Kidney (tissue), 14 donors: ENCODE measurements around the gene CUEDC1. TPM values are rescaled to one million over a fixed set of nuclear protein-coding genes. Genes with fewer than 3 reads are reported as not detected.
A peak's percentile ranks its signal among the peaks of the same experiment; 100 is the strongest.

Experiments
- DNase-seq, 5 donors: peaks; one replicate each; pipeline ENCODE4 v3.0.0-alpha.2; 2013 to 2020
- FAIRE-seq: peaks from 2 replicates; lab custom pipeline; 2012; peaks lifted over from hg19 to GRCh38; lab: Jason Lieb, UNC
- H3K27ac ChIP-seq, 2 donors: one replicate each; pipeline ENCODE4 v1.7.0; 2013; ENCODE audit warnings: low read depth in 2 of 2, low read length in 2 of 2, inconsistent platforms in 1 of 2
- H3K27me3 ChIP-seq: one replicate; pipeline ENCODE4 v1.7.1; 2013; ENCODE audit warnings: low read length, inconsistent platforms; ENCODE audit not compliant: control insufficient read depth, insufficient read depth
- H3K36me3 ChIP-seq, 3 donors: one replicate each; pipeline versions ENCODE4 v1.7.0 to v1.7.1; 2013; ENCODE audit warnings: low read length in 3 of 3, control low read depth in 1 of 3, inconsistent platforms in 1 of 3; ENCODE audit not compliant: insufficient read depth in 3 of 3, control insufficient read depth in 2 of 3
- H3K4me1 ChIP-seq, 3 donors: one replicate each; pipeline versions ENCODE4 v1.7.0 to v1.7.1; 2013; ENCODE audit warnings: low read length in 3 of 3, inconsistent platforms in 1 of 3, low read depth in 1 of 3; ENCODE audit not compliant: control insufficient read depth in 2 of 3, insufficient read depth in 2 of 3
- H3K4me3 ChIP-seq, 3 donors: one replicate each; pipeline versions ENCODE4 v1.7.0 to v1.8.1; 2013; ENCODE audit warnings: low read length in 3 of 3, control low read depth in 1 of 3, inconsistent platforms in 1 of 3
- H3K9ac ChIP-seq, 3 donors: one replicate each; pipeline versions ENCODE4 v1.7.0 to v1.7.1; 2013; ENCODE audit warnings: low read length in 3 of 3, control low read depth in 1 of 3, inconsistent platforms in 1 of 3
- H3K9me3 ChIP-seq, 3 donors: one replicate each; pipeline versions ENCODE4 v1.7.0 to v1.7.1; 2013; ENCODE audit warnings: low read length in 3 of 3, control low read depth in 1 of 3, inconsistent platforms in 1 of 3; ENCODE audit not compliant: control insufficient read depth in 2 of 3, insufficient read depth in 1 of 3
- CTCF ChIP-seq: IDR thresholded peaks from 3 replicates; pipeline ENCODE4 v1.5.1; 2012; ENCODE audit warnings: mild to moderate bottlenecking, moderate library complexity, borderline replicate concordance; ENCODE audit not compliant: insufficient read depth; ENCODE audit errors: extremely low read depth
- intact Hi-C: fragments of 100-400 bp; cut with DNase I; formaldehyde crosslinking; loops from one replicate; pipeline ENCODE4 v1.11.1; 2022
- polyA plus RNA-seq: library from polyadenylated mRNA; stranded (reverse); fragments of 350-450 nt; fragmentation: Illumina TruSeq; extraction: RNeasy Lipid Tissue Mini Kit (QIAGEN cat#74804); gene quantifications from one replicate; pipeline ENCODE4 v1.2.3, GENCODE V29; 2014; ENCODE audit warnings: low read depth, low replicate concordance; ENCODE audit not compliant: insufficient read depth
- total RNA-seq: library from RNA; stranded (reverse); fragmentation: NEBNext Ultra II Directional; extraction: Animal tissue kit (Norgen Biotek cat#: 25700); gene quantifications from one replicate; pipeline ENCODE4 v1.2.1, GENCODE V29; 2021
- donor health status: control.
- donor health status: control.
- donor health status: control.
- donor health status: control.
- donor health status: control.
- donor health status: DM: yes; HTN: yes; CAD: no.
- donor health status: Normal renal cell carcinoma (clear cell type).

CUEDC1 gene
- total and polyA plus RNA-seq, 2 donors from 2014 or later: 33.0 to 52.3 TPM

- H3K4me1 ChIP-seq: peaks cover 0 to 36% (median 28%) of the 10 kb centered on the region in 3 donors
- H3K9ac ChIP-seq: no peak overlapping the region
- H3K27me3 ChIP-seq: no peaks in the 10 kb centered on the region
- no peak overlapping the region for H3K4me3 ChIP-seq
- intact Hi-C loops: no loop called here
- no peak overlapping the region for H3K27ac ChIP-seq
- no peaks in the 10 kb centered on the region for H3K9me3 ChIP-seq
- H3K36me3 ChIP-seq: no peaks in the 10 kb centered on the region
- no peak for DNase-seq
- no peak for FAIRE-seq
- TF ChIP-seq CTCF: no peak
These were observed 41.5 kb downstream of the CUEDC1 start for GRCh38 chr17:57913575-57914272.

GRCh38 chr17:57911834-57912673 lies 43.2 kb downstream of the CUEDC1 start:
- intact Hi-C loops: no loop called here
- H3K9ac ChIP-seq: no peak overlapping the region
- TF ChIP-seq CTCF: no peak

GRCh38 chr17:57910462-57911420 lies 44.5 kb downstream of the CUEDC1 start:
- H3K4me3 ChIP-seq: no peak overlapping the region
- DNase-seq (no peak), FAIRE-seq (no peak)
- H3K36me3 ChIP-seq: no peaks in the 10 kb centered on the region
- no peaks in the 10 kb centered on the region for H3K27me3 ChIP-seq
- H3K9ac ChIP-seq: no peak overlapping the region
- H3K27ac ChIP-seq: no peak overlapping the region
- intact Hi-C loops: no loop called here
- peaks cover 0 to 25% (median 16%) of the 10 kb centered on the region in 3 donors for H3K4me1 ChIP-seq
- TF ChIP-seq CTCF: no peak
- H3K9me3 ChIP-seq: no peaks in the 10 kb centered on the region

More at GRCh38 chr17:57911834-57912673, 43.2 kb downstream of the CUEDC1 start:
- FAIRE-seq (no peak), DNase-seq (peak in 4 of 5 donors; percentile 67 to 94 (median 84))
- H3K4me3 ChIP-seq: no peak overlapping the region
- no peak overlapping the region for H3K27ac ChIP-seq
- no peaks in the 10 kb centered on the region for H3K9me3 ChIP-seq
- peaks cover 0 to 27% (median 20%) of the 10 kb centered on the region in 3 donors for H3K4me1 ChIP-seq
- H3K27me3 ChIP-seq: no peaks in the 10 kb centered on the region
- H3K36me3 ChIP-seq: no peaks in the 10 kb centered on the region
